NCI-H146 treated with DMSO at 0.1 percent for 48 hours (cell line): Measurements from ENCODE around the gene OR8D1.

Experiments
- DNase-seq: peaks from one replicate; lab custom pipeline; 2025; ENCODE audit not compliant: unreplicated experiment; lab: John Stamatoyannopoulos, UW

The OR8D1 gene

GRCh38 chr11:124313849-124314248 is at the start of gene OR8D1:
Gene OR8D1 (minus strand): TSS chr11:124313949. CDS start chr11:124310766, 3,183 bp downstream.
- DNase-seq = no peak

- DNase-seq = no peak
These were observed 45.8 kb upstream of the OR8D1 start for GRCh38 chr11:124359566-124359965.

- DNase-seq = no peak
These were observed 32.7 kb upstream of the OR8D1 start for GRCh38 chr11:124346311-124346955.

- no peak for DNase-seq
These were observed 30.6 kb upstream of the OR8D1 start for GRCh38 chr11:124344346-124344745.

GRCh38 chr11:124340142-124340447 is 26.3 kb upstream of the OR8D1 start:
- no peak for DNase-seq

DNA sequence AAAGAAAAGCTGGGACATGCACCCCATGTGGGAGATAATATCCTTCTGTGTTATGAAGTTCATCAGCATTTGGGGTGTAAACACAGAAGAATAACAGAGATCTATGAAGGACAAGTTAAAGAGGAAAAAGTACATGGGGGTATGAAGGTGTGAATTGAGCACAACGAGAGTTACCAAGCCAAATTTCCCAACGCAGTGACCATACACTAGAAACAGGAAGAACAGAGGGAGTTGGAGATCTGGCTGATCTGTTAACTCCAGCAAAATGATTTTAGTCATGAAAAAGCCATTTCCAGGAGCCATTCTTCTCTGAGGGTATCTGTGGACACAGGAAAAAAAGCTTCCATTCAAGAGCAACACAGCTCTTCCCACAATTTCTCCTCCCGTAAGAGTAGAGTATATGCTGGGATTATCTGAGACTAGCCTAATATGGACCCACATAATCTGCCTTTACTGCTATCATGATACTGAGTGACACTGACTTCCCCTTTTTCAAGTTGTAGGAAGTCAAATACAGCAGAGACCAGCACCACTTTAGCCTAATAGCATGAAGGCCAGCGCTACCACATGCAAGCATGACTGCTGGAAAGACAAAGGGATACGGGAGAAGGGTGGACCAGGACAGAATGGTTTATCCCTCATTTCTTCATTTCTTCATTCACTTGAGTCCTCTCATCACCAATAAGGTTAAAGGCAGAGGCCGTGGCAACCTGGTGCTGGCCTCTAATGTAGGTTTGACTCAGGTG is 25.8 kb upstream of the OR8D1 start:
- no peak for DNase-seq

GRCh38 chr11:124331873-124332272 is 18.1 kb upstream of the OR8D1 start:
- no peak for DNase-seq

- DNase-seq = no peak
These were observed 16.2 kb upstream of the OR8D1 start for GRCh38 chr11:124329787-124330478.

DNA sequence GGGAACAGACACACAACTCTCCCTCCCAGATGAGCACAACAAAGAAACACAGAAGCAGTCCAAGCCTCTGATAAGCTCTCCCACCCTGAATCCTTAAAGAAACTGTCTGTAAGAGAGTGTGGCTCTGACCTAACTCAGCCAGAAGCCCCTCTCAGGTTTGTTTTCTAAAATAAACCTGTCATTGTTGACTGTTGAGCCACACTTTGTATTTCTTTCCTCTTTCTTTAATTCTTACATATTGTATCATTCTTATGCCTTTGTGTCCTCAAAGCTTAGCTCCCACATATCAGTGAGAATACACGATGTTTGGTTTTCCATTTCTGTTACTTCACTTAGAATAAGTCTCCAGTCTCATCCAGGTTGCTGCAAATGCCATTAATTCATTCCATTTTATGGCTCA is 14.0 kb upstream of the OR8D1 start:
- no peak for DNase-seq

GRCh38 chr11:124322356-124322755 is 8.6 kb upstream of the OR8D1 start:
- no peak for DNase-seq

- DNase-seq = no peak
These were observed 6.3 kb upstream of the OR8D1 start, which contains the start of gene OR8D2 for GRCh38 chr11:124320097-124320496. Gene OR8D2 (minus strand): TSS chr11:124320197. CDS start chr11:124320197, 0 bp downstream.

DNA sequence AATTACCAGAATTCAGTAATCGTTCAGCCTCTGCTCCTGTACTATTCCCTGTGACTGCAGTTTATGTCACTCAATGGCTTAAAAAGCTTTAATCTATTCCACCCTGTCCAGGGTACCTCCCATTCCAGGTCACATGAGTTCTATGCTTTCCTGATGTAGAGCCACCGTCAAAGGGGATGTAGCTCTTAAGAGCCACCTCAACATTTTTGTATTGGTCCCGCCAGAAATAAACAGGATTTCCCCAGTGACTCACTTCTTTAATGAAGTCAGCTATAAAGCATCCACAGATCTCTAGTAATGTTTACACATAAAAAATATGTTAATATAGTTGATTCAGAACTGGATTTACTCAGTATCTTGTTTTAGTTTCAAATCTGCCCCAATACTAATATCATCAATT is 1.3 kb upstream of the OR8D1 start:
- no peak for DNase-seq

GRCh38 chr11:124313131-124313530 is 618 bp downstream of the OR8D1 start:
- DNase-seq = no peak

DNA sequence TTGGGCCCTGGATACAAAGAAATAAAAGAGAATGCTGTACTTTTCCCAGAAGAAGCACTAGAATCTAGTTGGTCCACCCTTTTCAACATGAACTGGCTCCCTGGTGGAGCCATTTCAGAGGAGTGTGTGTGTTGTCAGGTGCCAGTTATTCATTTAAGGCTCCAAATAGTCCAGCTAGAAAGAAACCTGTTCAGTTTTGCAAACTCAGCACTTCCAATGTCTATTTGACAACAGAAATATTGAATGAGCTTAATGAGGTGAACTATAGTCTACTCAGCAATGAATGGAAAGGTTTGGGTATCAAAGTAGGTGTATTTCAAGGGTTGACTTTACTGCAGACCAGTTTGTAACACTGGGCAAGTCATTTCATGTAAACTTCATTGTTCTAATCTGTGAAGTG is 2.1 kb downstream of the OR8D1 start:
- no peak for DNase-seq

DNA sequence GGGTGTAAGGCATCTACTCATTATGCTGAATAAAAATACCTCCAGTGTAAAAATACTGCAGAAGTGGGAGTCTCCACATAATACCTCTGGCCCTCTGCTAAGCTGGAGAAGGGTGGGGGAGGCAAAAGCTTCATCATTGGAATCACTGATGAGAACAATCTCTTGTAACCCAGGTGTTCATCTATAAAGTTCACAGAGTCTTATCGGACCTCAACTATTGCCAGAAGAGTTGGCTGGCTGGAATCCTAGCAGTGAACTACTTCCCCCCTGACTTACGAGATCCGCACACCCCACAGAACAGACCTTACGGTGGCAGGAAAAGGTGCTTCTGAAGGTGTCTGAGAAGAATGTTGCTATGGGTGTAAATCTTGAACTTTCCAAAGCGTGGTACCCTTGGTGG is 2.5 kb downstream of the OR8D1 start:
- DNase-seq = no peak

DNA sequence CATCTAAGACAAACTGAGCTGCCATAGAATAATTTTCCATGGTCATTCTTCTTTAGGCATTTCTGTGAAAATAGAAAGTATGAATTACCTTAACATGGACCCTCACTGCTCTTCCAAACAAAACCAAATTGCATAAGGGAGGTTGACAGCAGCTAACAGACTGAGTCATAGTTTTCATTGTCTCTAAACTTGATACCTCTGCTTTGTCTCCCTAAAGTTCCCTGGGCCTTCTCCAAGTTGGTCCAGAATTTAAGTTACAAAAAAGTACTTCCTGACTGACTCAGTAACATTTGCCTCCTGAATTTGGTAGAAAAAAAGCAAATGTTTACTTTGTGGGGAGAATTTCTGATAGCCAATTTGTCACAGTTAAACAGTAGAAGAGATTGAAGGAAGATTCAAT is 3.0 kb downstream of the OR8D1 start:
- no peak for DNase-seq

GRCh38 chr11:124307093-124307492 is 6.7 kb downstream of the OR8D1 start:
- DNase-seq = no peak

DNA sequence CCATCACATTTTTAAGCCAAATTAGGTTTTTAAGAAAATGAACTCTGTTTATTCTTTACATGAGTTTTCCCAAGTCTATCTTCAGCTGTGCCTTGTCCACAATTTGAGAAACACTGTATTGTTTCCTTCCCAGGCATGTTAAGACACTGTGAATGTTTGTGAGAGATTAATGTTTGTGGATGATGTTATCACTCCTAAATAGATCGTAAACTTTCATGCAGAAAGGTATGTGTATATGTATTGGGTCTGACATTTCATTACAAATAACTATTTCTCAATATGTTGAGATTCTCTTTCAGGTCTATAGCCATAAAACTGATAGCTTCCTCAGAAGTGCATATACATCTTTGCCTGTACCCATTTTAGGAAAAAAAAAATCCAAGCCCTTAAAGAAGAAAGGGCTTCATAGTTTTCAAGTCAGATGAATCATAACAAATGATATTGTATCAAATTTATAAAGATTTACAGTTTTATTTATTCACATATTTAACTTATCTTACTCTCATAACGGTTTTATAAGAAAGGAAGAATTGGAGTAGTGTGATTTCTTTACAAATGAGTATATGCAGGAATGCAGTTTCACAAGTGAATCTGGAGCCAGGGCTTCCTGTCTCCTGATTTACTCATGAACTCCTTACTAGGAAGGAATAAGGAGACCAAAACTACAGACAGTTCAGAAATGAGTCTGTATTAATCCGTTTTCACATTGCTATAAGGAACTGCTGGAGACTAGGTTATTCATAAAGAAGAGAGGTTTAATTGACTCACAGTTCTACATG is 11.2 kb downstream of the OR8D1 start:
- DNase-seq = no peak

- no peak for DNase-seq
These were observed 12.2 kb downstream of the OR8D1 start for GRCh38 chr11:124301548-124301947.

GRCh38 chr11:124297921-124298320 is 15.8 kb downstream of the OR8D1 start:
- no peak for DNase-seq

- no peak for DNase-seq
These were observed 17.7 kb downstream of the OR8D1 start for GRCh38 chr11:124296016-124296415.
